GM15510 (cell line): ENCODE measurements around the gene TPRN.

Source experiments
- POLR2A ChIP-seq: IDR thresholded peaks from 3 replicates; pipeline ENCODE4 v1.6.1; 2011; ENCODE audit warnings: borderline replicate concordance; ENCODE audit not compliant: insufficient read length; ENCODE audit errors: extremely low read depth

Gene TPRN

DNA sequence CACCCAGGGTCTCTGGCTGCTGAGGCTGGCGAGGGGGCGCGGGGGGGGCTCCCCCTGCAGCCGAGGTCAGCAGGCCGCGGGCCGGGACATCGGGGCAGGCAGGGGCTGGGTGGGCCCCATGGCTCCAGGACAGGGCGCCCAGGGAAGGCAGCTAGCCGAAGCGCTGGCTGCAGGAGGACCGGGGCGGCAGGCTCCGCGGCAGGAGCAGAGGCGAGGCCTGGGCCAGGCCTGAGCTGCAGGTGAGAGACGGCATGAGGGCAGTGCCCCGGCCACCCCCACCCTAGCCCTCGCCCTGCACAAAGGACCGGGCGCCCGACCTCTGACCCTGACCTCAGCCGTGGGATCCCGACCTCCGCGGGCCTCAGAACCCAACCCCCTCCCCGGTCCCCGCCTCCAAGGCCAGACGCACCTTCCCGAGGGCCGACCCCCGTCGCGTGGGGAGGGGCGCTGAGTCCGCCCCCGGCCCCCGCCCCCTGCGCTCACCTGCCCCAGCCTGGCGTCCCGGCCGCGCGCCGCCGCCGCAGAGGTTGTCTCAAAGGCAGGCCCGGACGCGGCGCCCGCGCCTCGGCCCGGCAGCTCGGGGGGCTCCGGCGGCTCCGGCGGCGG is 21.1 kb upstream of the TPRN start:
- no peak for TF ChIP-seq POLR2A

DNA sequence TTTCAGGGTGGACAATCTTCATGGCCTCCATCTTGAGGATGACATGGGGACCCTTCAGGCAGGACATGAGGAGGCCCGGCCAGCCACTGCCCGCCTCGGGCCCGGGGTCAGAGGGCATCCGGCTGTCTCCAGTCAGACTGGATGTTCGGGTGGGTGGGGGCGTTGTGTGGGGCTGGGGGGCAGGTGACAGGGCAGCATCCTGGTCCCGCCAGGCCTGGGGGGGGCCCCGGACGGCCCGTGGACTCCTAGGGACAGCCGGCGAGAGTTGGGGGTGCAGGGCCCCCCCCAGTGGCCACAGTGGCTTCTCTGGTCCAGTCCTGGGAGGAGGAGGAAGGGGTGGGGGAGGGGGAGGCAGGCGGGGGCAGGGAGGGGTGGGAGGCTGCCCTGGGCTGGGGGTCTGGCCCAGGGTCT is 20.6 kb upstream of the TPRN start:
- TF ChIP-seq POLR2A, result no peak

DNA sequence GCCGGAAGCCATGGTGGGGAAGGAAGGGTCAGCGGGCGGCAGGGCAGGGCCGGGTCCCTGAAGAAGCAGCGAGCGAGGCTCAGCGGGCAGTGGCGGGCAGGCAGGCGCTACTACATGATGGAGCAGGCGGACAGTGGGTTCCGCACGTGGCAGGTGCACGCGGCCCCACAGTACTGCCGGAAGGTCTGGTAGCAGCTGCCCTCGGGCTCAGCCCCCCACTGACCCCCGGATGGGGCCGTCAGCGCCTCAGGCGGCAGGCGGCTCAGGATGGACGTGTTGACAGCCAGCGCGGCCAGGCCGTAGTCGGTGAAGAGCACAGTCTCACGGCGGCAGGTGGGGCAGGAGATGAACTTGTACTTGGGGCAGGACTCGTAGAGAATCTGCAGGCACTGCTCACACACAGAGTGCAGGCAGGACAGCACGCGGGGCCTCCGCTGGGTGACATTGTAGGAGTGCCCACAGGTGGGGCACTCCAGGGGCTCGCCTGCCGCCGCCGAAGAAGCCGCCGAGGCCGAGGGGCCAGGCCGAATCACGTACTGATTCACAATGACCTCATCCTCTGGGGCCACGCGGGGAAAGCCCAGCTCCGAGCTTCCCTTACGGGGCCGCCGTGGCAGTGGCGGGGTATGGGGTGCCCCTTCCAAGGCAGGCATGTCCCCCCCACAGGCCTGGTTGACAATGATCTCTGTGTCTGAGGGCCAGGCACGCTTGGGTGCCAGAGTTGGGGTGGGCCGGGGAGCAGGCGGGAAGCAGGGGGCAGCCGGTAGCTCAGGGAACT is 20.0 kb upstream of the TPRN start:
- TF ChIP-seq POLR2A, result no peak

DNA sequence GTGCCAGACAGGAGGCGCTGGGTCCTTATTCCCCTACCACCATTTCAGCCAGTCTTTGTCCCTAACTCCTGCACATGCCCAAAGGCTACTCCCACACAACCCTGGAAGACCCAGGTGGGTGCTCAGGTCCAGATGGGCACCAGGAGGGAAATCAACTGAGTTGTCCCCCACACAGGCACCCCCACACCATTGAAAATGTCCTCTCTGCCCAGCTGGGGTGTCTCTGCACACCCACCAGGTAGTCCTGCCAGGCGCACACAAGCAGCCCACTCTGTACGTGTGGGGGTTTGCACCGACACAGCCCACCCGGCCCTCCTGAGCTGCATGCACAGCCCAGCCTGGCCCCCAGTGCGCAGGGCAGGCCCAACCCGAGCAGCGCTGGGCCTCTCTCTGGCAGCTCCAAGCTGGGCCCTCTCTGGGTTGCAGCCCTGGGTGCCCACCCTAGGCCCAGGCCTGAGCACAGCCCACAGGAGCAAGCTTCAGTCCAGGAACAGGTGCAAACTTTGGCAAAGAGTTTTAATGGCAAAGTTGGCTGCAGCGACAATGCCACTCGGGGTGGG is 19.3 kb upstream of the TPRN start:
- TF ChIP-seq POLR2A, result no peak

DNA sequence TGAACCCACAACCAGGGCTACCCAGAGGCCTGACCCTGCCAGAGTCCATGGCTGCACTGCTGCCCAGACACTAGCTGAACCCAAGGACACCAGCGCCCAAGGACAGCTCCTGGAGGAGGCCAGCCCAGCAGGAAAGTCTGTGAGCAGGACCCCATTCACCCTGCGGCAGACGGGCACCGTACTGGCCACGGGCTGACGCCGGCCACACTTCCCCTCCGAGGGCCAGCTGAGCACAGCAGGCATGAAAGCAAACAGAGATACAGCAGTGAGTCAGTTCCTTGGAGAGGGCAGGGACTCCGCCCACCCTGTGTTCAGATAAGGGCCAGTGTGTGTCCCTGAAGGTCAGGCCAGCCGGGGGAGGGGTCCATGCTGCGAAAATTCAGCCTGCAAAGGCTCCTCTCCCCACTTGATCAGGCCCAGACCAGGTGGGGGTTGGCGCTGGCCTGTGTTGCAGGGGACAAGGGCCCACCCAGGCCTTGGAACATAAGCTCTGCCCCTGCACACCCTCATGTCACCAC is 18.3 kb upstream of the TPRN start:
- no peak for TF ChIP-seq POLR2A

DNA sequence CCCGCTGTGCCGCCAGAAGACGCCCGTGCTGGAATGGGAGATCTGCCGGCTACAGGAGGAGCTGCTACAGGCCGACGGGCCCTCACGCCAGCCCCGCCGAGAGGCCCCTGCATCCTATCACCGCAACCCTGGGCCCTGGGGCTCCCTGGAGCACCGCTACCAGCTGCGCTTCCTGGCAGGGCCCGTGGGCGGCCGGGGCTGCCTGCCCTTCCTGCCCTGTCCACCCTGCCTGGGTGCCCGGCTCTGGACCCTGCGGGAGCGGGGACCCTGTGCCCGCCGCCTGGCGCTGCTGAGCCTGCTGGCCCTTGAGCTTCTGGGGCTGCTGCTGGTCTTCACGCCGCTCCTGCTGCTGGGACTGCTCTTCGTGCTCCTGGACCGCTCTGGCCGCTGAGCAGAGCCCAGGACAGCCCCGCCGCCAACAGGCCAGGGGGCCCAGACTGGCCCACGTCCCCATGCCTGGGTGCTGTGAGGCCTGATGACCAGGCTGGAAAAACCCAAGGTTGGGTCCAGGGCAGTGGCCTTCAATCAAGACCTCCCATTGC is 17.7 kb upstream of the TPRN start:
- no peak for TF ChIP-seq POLR2A

DNA sequence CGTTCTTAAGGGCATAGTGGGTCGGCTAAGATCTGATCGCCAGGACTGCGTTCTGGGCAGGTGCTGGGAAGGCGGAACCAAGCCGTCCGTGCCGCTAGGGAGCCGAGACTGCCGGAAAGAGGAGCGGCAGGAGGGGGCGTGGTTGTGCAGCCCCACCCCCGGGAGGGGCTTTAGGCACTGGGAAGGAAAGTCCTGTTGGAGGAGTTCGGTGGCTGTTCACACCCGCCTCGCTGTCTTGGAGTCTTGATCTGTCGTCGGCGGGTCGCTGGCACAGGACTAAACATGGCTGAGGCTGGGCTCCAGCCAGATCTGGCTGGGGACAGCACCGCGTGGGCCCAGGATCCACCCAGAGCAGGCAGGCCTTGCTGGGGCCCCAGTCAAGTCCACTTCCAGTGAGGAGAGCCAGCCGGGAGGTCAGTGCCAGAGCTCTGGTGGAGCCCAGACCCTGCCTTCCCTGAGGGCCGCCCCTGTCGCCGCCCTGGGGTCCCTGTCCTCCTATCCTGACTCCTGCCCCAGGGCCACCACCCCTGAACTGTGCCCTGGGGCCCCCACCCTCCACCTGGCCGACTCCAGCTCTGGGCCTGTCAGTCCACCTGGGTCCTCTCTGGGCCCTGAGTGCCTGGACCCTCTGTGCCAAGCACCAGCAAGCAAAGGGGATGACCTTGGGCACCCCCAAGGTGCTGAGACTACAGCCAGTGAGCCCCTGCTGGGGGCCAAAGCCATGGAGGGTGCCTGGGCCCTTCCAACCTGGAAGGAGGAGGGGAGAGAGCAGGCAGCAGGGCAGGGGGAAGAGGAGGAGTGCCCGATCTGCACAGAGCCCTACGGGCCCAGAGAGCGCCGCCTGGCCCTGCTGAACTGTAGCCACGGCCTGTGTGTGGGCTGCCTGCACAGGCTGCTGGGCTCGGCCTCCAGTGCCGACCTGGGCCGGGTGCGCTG is 17.0 kb upstream of the TPRN start:
- no peak for TF ChIP-seq POLR2A

DNA sequence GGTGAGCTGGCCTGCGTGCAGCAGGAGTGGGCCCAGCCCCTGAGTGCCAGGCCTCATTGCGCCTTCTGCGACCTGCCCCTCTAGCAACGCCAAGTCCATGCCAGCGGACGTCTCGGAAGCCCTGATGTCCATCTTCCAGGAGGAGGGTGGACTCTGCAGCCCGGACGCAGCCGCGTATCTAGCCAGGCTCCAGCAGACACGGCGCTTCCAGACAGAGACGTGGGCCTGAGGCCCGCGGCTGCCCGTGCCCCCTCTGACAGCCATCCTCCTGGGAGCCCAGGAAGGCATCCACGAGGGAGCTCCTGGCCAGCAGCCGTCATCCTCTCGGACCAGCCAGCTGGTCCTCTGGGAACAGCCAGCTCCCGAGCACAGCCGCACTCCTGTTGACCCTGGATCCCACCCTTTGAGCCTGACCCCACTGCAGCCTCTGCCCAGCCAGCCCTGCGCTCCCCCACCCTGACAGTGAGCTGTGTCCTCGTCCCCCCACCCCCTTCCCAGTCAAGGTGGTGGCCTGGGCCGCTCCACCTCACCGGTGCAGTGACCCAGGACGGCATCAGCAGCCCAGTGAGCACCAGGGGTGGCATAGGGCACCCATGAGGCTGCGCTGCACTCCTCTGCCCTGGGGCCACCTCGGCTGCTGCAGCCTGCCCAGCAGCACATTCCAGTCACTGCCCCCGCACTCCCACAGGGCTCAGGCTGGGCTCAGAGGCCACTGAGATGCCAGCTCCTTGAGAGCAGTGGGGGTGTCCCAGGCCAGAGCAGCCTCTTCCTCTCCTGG is 15.8 kb upstream of the TPRN start:
- TF ChIP-seq POLR2A, result no peak

GRCh38 chr9:137215196-137215986 is 14.8 kb upstream of the TPRN start:
- TF ChIP-seq POLR2A, result no peak

DNA sequence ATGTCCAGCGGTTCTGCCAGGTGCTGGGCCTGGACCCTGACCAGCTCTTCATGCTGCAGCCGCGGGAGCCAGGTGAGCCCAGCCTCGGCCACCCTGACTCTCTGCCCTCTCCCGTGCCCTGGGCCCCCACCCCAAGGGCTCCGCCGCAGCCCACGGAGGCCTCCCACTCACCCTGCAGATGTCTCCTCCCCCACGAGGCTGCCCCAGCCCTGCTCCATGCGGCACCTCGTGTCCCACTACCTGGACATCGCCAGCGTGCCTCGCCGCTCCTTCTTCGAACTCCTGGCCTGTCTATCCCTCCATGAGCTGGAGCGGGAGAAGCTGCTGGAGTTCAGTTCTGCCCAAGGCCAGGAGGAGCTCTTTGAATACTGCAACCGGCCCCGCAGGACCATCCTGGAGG is 14.1 kb upstream of the TPRN start:
- TF ChIP-seq POLR2A, result no peak

DNA sequence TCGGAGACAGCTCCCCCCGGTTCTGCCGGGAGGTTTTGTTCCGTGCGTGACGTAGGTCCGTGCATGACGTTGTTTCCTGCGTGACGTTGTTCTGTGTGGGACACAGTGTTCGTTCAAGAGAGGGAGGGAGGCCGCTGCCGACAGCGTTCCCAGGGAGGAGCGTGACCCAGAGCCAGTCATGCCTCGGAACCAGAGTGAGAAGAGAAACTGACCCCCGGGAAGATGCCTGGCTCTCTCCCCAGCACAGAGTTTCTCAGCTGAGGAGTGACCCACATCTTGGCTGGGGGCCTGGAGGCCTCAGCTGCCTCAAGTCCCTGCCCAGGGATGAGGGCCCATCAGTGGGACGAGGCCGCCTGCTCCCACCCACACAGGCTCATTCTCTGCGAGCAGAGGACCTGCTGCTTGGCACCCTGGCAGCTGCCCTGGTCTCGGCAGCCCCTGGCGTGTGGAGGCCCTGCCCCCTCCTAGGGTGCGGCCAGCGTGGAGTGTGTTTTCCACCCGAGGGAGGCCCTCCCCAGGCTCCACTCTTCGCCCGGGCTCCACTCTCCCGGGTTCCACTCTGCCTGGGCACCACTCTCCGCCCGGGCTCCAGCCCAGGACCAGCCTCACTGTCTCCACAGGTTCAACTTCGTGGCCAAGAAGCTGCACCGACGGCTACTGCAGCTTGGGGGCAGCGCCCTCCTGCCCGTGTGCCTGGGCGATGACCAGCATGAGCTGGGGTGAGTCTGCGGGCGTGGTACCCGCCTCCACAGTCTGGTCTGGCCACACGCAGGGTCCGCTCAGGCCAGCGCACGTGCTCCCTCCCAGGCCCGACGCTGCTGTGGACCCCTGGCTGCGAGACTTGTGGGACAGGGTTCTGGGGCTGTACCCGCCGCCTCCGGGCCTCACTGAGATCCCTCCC is 12.9 kb upstream of the TPRN start:
- TF ChIP-seq POLR2A, result no peak

DNA sequence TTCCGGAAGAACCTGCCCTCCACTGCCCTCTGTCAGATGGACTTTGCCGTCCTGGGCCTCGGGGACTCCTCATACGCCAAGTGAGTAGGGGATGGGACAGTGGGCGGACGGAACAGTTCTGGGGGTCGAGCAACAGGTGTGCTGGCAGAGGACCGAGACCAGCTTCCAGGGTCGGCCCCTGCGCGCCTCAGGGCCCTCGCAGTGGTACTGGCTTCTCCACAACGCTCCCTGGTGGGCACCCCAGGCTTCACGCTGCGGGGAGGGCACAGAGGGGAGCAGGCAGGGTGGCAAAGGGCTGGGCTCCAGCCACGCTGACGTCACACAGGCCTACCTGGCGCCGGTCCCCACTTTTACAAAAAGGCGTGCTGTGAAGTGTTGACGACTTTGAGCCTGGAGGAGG is 12.0 kb upstream of the TPRN start:
- no peak for TF ChIP-seq POLR2A

GRCh38 chr9:137211532-137211931 is 11.0 kb upstream of the TPRN start:
- no peak for TF ChIP-seq POLR2A

GRCh38 chr9:137206602-137207001 is 6.1 kb upstream of the TPRN start:
- TF ChIP-seq POLR2A, result no peak
